Left forelimb (tissue), 1 donor: Measurements from ENCODE around the gene CDS1.
"Not testable (repeated sequence)": the region's sequence is repeated elsewhere in the genome, so short reads cannot be mapped to it uniquely, and the experiment has no call there.

ENCODE experiments used
- DNase-seq: peaks from one replicate; pipeline ENCODE4 v3.0.0-alpha.2; 2018; ENCODE audit warnings: low spot score

Gene CDS1

GRCh38 chr4:84582988-84583875, at the start of gene CDS1:
CDS1 (plus strand) TSS chr4:84583127; CDS start chr4:84583402, 275 bp downstream.
- no peak for DNase-seq

GRCh38 chr4:84535901-84536300, 47.0 kb upstream of the CDS1 start:
- DNase-seq, result no peak

- DNase-seq, result no peak
Measured at GRCh38 chr4:84545093-84545492, 37.8 kb upstream of the CDS1 start.

GRCh38 chr4:84547211-84547610, 35.7 kb upstream of the CDS1 start:
- DNase-seq, result no peak

GRCh38 chr4:84549191-84549590, 33.7 kb upstream of the CDS1 start:
- DNase-seq, result not testable (repeated sequence)

- DNase-seq, result no peak
Measured at GRCh38 chr4:84562156-84562555, 20.8 kb upstream of the CDS1 start.

GRCh38 chr4:84563002-84563401, 19.9 kb upstream of the CDS1 start:
- no peak for DNase-seq

GRCh38 chr4:84565951-84566350, 17.0 kb upstream of the CDS1 start:
- no peak for DNase-seq

- no peak for DNase-seq
Measured at GRCh38 chr4:84568496-84568895, 14.4 kb upstream of the CDS1 start.

- DNase-seq, result no peak
Measured at GRCh38 chr4:84569009-84569408, 13.9 kb upstream of the CDS1 start.

- DNase-seq, result no peak
Measured at GRCh38 chr4:84573385-84574068, 9.4 kb upstream of the CDS1 start.

- DNase-seq, result no peak
Measured at GRCh38 chr4:84574069-84574720, 8.7 kb upstream of the CDS1 start.

- no peak for DNase-seq
Measured at GRCh38 chr4:84578540-84579402, 4.2 kb upstream of the CDS1 start.

- DNase-seq, result no peak
Measured at GRCh38 chr4:84579403-84579776, 3.5 kb upstream of the CDS1 start.

GRCh38 chr4:84582302-84582987, 482 bp upstream of the CDS1 start:
- peak; percentile 86 for DNase-seq

GRCh38 chr4:84583876-84584380, 1.0 kb downstream of the CDS1 start:
- DNase-seq, result no peak

GRCh38 chr4:84585251-84585650, 2.3 kb downstream of the CDS1 start:
- no peak for DNase-seq

- DNase-seq, result no peak
Measured at GRCh38 chr4:84594724-84595123, 11.8 kb downstream of the CDS1 start.

GRCh38 chr4:84596826-84597225, 13.9 kb downstream of the CDS1 start:
- no peak for DNase-seq

- DNase-seq, result no peak
Measured at GRCh38 chr4:84597450-84597849, 14.5 kb downstream of the CDS1 start.

GRCh38 chr4:84606645-84607044, 23.7 kb downstream of the CDS1 start:
- no peak for DNase-seq
